NCI-H146 (cell line): Measurements from ENCODE around the gene USP53.
"Not testable (repeated sequence)": the region's sequence is repeated elsewhere in the genome, so short reads cannot be mapped to it uniquely, and the experiment has no call there.

ENCODE experiments used
- DNase-seq: peaks from one replicate; lab custom pipeline; 2025; lab: John Stamatoyannopoulos, UW

The USP53 gene

GRCh38 chr4:119317990-119318389, 105.5 kb downstream of the USP53 start:
- DNase-seq = no peak

- no peak for DNase-seq
These were observed 109.6 kb downstream of the USP53 start, which contains the start of gene FABP2 for GRCh38 chr4:119321921-119322687. Gene FABP2, minus strand, starts transcription at chr4:119322138. Its CDS starts 36 bp downstream, at chr4:119322102.

GRCh38 chr4:119328695-119329094, 116.2 kb downstream of the USP53 start:
- DNase-seq = no peak

GRCh38 chr4:119329835-119330620, 117.5 kb downstream of the USP53 start:
- no peak for DNase-seq

GRCh38 chr4:119336332-119336979, 123.9 kb downstream of the USP53 start:
- not testable (repeated sequence) for DNase-seq

GRCh38 chr4:119337010-119337409, 124.5 kb downstream of the USP53 start:
- no peak for DNase-seq

- DNase-seq = not testable (repeated sequence)
These were observed 127.4 kb downstream of the USP53 start for GRCh38 chr4:119339895-119340294.

- DNase-seq = not testable (repeated sequence)
These were observed 130.8 kb downstream of the USP53 start for GRCh38 chr4:119343293-119343692.
